ENCODE measurements around the gene IL21. TPM values are rescaled to one million over a fixed set of nuclear protein-coding genes. Genes with fewer than 3 reads are reported as not detected.

Gene IL21
- not detected in 2 replicates for total RNA-seq

GRCh38 chr4:122621016-122621507 lies at the start of gene IL21:
IL21 (minus strand) TSS chr4:122621066; CDS start chr4:122621011, 55 bp downstream.

Other genes with a start within 250 kb of the IL21 start
- not detected in 2 replicates for gene ADAD1, start 242.1 kb downstream of the IL21 start, total RNA-seq
- not detected in 2 replicates for gene IL2, start 164.3 kb downstream of the IL21 start, total RNA-seq
- gene BBS12, start 111.6 kb upstream of the IL21 start, total RNA-seq, result 1.1 and 3.9 TPM in 2 replicates
- gene FGF2, start 205.8 kb upstream of the IL21 start, total RNA-seq, result 10.9 and 11.2 TPM in 2 replicates